GM06990 (cell line): ENCODE data around the gene SPON2.

ENCODE experiments used
- DNase-seq: peaks from one replicate; pipeline ENCODE4 v3.0.0-alpha.2; 2011; ENCODE audit not compliant: insufficient read length; ENCODE audit errors: extremely low read depth
- H3K27me3 ChIP-seq: replicated peaks from 2 replicates; pipeline ENCODE4 v1.6.0; 2011; ENCODE audit warnings: low read length; ENCODE audit not compliant: control insufficient read depth, insufficient read depth
- H3K36me3 ChIP-seq: 2 replicates; pipeline ENCODE4 v1.5.1; 2011; ENCODE audit warnings: low read length; ENCODE audit not compliant: control insufficient read depth, insufficient read depth
- H3K4me3 ChIP-seq: replicated peaks from 2 replicates; pipeline ENCODE4 v1.5.1; 2011; ENCODE audit warnings: low read depth, mild to moderate bottlenecking, control low read depth, low read length
- CTCF ChIP-seq: IDR thresholded peaks from 2 replicates; pipeline ENCODE4 v1.5.1; 2011; ENCODE audit warnings: low read length, control low read depth, mild to moderate bottlenecking, inconsistent platforms; ENCODE audit not compliant: insufficient read depth, poor library complexity, severe bottlenecking

SPON2 gene

GRCh38 chr4:1164956-1165545 is 7.3 kb downstream of the SPON2 start:
- TF ChIP-seq CTCF = no peak
- Histone ChIP-seq H3K27me3 (no peaks in the 10 kb centered on the region), H3K36me3 (no peaks in the 10 kb centered on the region), H3K4me3 (no peak overlapping the region)
- DNase-seq = no peak

GRCh38 chr4:1164444-1164843 is 7.9 kb downstream of the SPON2 start:
- no peak for DNase-seq
- Histone ChIP-seq H3K36me3 (no peaks in the 10 kb centered on the region), H3K27me3 (no peaks in the 10 kb centered on the region), H3K4me3 (no peak overlapping the region)
- no peak for TF ChIP-seq CTCF

GRCh38 chr4:1164040-1164439 is 8.3 kb downstream of the SPON2 start:
- no peak for DNase-seq
- no peak overlapping the region for H3K4me3 ChIP-seq
- no peaks in the 10 kb centered on the region for H3K36me3 ChIP-seq

GRCh38 chr4:1160351-1160750 is 12.0 kb downstream of the SPON2 start:
- no peaks in the 10 kb centered on the region for H3K27me3 ChIP-seq
- no peak for DNase-seq
- no peak overlapping the region for H3K4me3 ChIP-seq
- no peaks in the 10 kb centered on the region for H3K36me3 ChIP-seq
- no peak for TF ChIP-seq CTCF

More at GRCh38 chr4:1164040-1164439, 8.3 kb downstream of the SPON2 start:
- no peak for TF ChIP-seq CTCF
- no peaks in the 10 kb centered on the region for H3K27me3 ChIP-seq

- DNase-seq = no peak
- H3K4me3 ChIP-seq = no peak overlapping the region
- no peak for TF ChIP-seq CTCF
- no peaks in the 10 kb centered on the region for H3K36me3 ChIP-seq
- H3K27me3 ChIP-seq = peaks cover 3% of the 10 kb centered on the region; the same call in 1 of the 2 replicates
These were observed 16.3 kb downstream of the SPON2 start for GRCh38 chr4:1156069-1156468.

GRCh38 chr4:1155314-1155713 is 17.1 kb downstream of the SPON2 start:
- no peak for TF ChIP-seq CTCF
- no peak for DNase-seq
- no peak overlapping the region for H3K4me3 ChIP-seq
- H3K36me3 ChIP-seq = no peaks in the 10 kb centered on the region
- H3K27me3 ChIP-seq = peaks cover 3% of the 10 kb centered on the region; the same call in 1 of the 2 replicates
